Breast epithelium (tissue), 4 donors: ENCODE data around the gene TDP1. TPM values are rescaled to one million over a fixed set of nuclear protein-coding genes. Genes with fewer than 3 reads are reported as not detected.

Experiments
- DNase-seq, 2 donors: peaks; one replicate each; pipeline ENCODE4 v3.0.0-alpha.2; 2019; ENCODE audit warnings: low spot score in 2 of 2
- H3K27ac ChIP-seq, 2 donors: fragments of 200-600 bp; sonication (generic) in 1 of 2; one replicate each; pipeline ENCODE4 v1.5.1; 2016 to 2019; ENCODE audit warnings: mild to moderate bottlenecking in 1 of 2
- H3K27me3 ChIP-seq, 2 donors: fragments of 200-600 bp; sonication (generic) in 1 of 2; one replicate each; pipeline versions ENCODE4 v1.5.1 to v1.6.0; 2017 to 2019; ENCODE audit warnings: control low read depth in 1 of 2, mild to moderate bottlenecking in 1 of 2
- H3K36me3 ChIP-seq: fragments of 200-600 bp; one replicate; pipeline ENCODE4 v1.5.1; 2019
- H3K4me1 ChIP-seq, 2 donors: fragments of 200-600 bp; sonication (generic); one replicate each; pipeline ENCODE4 v1.5.1; 2016 to 2019; ENCODE audit warnings: control low read depth in 1 of 2
- H3K4me3 ChIP-seq, 3 donors: fragments of 200-600 bp; sonication (generic); 1 replicate in 2 of 3; 2 replicates in 1 of 3; pipeline ENCODE4 v1.5.1; 2016 to 2019; ENCODE audit warnings: mild to moderate bottlenecking in 3 of 3, moderate library complexity in 2 of 3
- H3K9me3 ChIP-seq, 2 donors: fragments of 200-600 bp; sonication (generic) in 1 of 2; one replicate each; pipeline ENCODE4 v1.5.1; 2016 to 2019; ENCODE audit warnings: control low read depth in 1 of 2
- POLR2A ChIP-seq: fragments of 450-650 bp; IDR thresholded peaks from one replicate; pipeline ENCODE4 v1.6.1; 2016; ENCODE audit warnings: antibody characterized with exemption, mild to moderate bottlenecking, moderate library complexity
- POLR2AphosphoS5 ChIP-seq, 3 donors: sonication (generic); formaldehyde crosslinking; IDR thresholded peaks; one replicate each; pipeline ENCODE4 v1.6.1; 2017; ENCODE audit warnings: antibody characterized with exemption in 3 of 3
- intact Hi-C: fragments of 100-400 bp; cut with DNase I; formaldehyde crosslinking; loops from one replicate; pipeline ENCODE4 v1.15.1; 2023; ENCODE audit warnings: low total_unique reads
- total RNA-seq, 3 donors: library from RNA; depleted of rRNA; stranded (reverse); fragments of >200 nt; gene quantifications; one replicate each; pipeline ENCODE4 v1.1.0, GENCODE V29; 2016
- TF ChIP-seq, protein P1 (sequence below), 3 donors: fragments of 450-650 bp; IDR thresholded peaks; one replicate each; pipeline ENCODE4 v1.5.1; 2016 to 2017; ENCODE audit warnings: antibody characterized with exemption in 3 of 3, mild to moderate bottlenecking in 3 of 3, moderate library complexity in 3 of 3

TDP1 gene
- total RNA-seq, 3 donors from 2014 or later = 9.6 to 29.9 (median 16.7) TPM

DNA sequence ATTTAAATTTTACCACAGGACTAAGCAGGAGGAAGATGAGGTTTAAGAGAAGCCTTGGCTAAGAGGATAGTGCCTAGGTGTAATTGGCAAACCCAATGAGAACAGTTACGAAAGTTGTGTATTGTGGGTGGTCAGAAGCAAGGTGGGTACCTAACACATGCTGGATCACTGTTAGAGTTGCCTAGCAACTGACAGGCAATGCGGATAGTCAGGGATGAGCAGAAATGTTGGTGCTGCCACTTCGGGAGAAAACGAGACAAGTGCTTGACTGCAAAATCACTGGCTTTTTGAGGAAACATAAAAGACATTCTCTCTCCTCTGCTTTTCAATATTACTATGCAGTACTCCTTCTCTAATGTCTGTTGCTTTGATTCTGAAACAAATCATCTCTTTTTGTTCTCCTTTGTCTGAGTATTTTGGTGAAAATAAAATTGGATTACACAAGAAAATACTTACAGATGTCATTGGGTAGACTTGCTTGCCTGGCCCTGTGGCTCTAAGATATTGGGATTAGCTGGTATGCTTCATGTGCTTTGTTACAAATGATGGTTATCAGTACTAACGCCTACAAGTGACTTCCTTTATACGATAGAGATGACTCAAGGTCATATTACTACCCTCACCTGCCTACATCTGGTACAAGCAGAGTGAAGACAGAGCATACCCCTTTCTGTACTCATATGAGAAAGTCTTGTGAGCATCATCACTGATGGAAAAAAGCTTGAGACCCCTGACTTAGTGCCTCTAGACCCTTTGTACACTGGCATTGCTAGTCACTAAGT is 48.0 kb downstream of the TDP1 start:
- TF ChIP-seq POLR2AphosphoS5 (IDR thresholded peaks at IDR 0.05) (no peak), POLR2A (no peak)
- TF ChIP-seq, protein P1, sequence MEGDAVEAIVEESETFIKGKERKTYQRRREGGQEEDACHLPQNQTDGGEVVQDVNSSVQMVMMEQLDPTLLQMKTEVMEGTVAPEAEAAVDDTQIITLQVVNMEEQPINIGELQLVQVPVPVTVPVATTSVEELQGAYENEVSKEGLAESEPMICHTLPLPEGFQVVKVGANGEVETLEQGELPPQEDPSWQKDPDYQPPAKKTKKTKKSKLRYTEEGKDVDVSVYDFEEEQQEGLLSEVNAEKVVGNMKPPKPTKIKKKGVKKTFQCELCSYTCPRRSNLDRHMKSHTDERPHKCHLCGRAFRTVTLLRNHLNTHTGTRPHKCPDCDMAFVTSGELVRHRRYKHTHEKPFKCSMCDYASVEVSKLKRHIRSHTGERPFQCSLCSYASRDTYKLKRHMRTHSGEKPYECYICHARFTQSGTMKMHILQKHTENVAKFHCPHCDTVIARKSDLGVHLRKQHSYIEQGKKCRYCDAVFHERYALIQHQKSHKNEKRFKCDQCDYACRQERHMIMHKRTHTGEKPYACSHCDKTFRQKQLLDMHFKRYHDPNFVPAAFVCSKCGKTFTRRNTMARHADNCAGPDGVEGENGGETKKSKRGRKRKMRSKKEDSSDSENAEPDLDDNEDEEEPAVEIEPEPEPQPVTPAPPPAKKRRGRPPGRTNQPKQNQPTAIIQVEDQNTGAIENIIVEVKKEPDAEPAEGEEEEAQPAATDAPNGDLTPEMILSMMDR (IDR thresholded peaks at IDR 0.05) = no peak
- Histone ChIP-seq H3K27ac (no peak overlapping the region), H3K9me3 (no peaks in the 10 kb centered on the region), H3K36me3 (no peaks in the 10 kb centered on the region), H3K4me3 (no peak overlapping the region), H3K27me3 (no peaks in the 10 kb centered on the region), H3K4me1 (no peaks in the 10 kb centered on the region)
- intact Hi-C loops = no loop called here
- no peak for DNase-seq

DNA sequence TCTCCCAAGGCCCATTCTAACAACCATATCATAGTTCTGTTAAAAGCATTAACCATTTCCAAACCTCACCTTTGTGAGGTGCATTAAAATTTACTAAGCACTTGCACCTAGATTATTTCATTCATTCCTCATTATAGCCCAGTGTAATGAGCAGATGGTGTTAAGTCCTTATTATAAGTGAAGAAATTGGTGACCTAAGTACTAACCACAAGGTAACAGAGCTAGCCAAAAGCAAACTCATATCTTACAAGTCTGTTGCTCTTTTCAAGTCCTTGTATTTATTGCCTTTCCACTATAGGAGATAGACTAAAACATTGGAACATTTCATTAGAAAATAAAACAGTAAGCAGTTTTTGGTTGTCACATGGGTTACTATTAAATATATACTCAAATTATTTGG is 49.7 kb downstream of the TDP1 start:
- H3K4me3 ChIP-seq = no peak overlapping the region
- no peaks in the 10 kb centered on the region for H3K9me3 ChIP-seq
- no peak overlapping the region for H3K27ac ChIP-seq
- no peaks in the 10 kb centered on the region for H3K27me3 ChIP-seq
- no peaks in the 10 kb centered on the region for H3K36me3 ChIP-seq
- H3K4me1 ChIP-seq = no peaks in the 10 kb centered on the region
- intact Hi-C loops = no loop called here
- DNase-seq = no peak
- TF ChIP-seq POLR2AphosphoS5 (IDR thresholded peaks at IDR 0.05) (no peak), POLR2A (no peak)
- TF ChIP-seq, protein P1 (IDR thresholded peaks at IDR 0.05) = no peak

DNA sequence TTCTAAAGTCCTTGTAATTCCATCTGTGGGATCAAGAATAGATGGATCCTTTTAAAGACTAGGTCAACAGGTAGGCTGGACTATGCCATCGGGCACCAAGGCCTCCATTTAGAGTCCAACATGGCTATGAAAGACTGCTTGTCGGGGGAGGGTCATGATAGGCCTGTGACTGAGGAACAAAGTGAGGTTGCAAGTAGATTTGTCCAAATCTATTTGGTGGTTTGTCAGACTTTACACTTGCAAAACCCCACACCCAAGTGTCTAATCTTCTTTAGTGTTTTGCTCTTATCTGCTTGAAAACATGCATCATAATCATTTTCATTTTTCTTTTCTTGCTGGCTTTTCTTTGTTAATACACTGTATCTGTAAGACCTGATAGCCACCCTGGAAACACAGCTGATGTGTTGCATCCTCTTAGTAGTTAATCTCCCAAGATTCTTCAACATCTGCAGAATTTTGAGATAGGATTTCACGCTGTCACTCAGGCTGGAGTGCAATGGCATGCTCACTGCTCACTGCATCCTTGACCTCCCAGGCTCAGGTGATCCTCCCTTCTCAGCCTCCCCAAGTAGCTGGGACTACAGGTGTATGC is 50.3 kb downstream of the TDP1 start:
- Histone ChIP-seq H3K4me3 (no peak overlapping the region), H3K27me3 (no peaks in the 10 kb centered on the region), H3K4me1 (no peaks in the 10 kb centered on the region), H3K27ac (no peak overlapping the region), H3K36me3 (no peaks in the 10 kb centered on the region), H3K9me3 (no peaks in the 10 kb centered on the region)
- intact Hi-C loops = no loop called here
- TF ChIP-seq, protein P1 (IDR thresholded peaks at IDR 0.05) = no peak
- TF ChIP-seq POLR2A (no peak), POLR2AphosphoS5 (IDR thresholded peaks at IDR 0.05) (no peak)
- no peak for DNase-seq

DNA sequence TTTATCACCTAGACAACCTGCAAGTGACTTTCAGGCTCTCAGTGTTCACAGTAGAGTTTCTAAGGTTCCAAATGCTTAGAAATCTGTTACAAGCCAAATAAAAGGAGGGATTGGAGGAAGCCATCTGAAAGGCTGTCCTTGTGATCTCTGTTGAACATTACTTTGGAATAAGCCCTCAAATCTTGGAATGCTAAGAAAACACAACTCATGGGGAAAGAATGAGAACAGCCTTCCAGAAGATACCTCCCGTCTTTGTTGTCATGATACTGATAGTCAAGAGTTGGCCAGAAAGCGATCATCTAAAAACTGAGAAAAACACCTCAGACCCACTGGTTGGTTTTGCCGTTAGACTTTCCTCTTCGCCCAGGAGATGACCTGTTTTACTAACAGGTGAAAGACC is 61.6 kb downstream of the TDP1 start:
- no peaks in the 10 kb centered on the region for H3K36me3 ChIP-seq

More for the DNA sequence above, 61.6 kb downstream of the TDP1 start:
- no peak overlapping the region for H3K4me3 ChIP-seq
- no peaks in the 10 kb centered on the region for H3K27me3 ChIP-seq
- H3K9me3 ChIP-seq = no peaks in the 10 kb centered on the region
- DNase-seq = no peak
- intact Hi-C loops = no loop called here
- H3K27ac ChIP-seq = no peak overlapping the region
- TF ChIP-seq, protein P1 (IDR thresholded peaks at IDR 0.05) = no peak
- TF ChIP-seq POLR2AphosphoS5 (IDR thresholded peaks at IDR 0.05) = no peak
- no peak for TF ChIP-seq POLR2A
- H3K4me1 ChIP-seq = no peaks in the 10 kb centered on the region
